ENCODE results near the gene FER. TPM values are rescaled to one million over a fixed set of nuclear protein-coding genes. Genes with fewer than 3 reads are reported as not detected.

FER gene
- total and polyA plus RNA-seq, 2 experiments from 2014 or later: 10.6 to 29.4 TPM

- H3K27ac ChIP-seq: no peak overlapping the region
- no peak overlapping the region for H2AFZ ChIP-seq
- no peak for DNase-seq (ENCODE audit: low spot score)
- no peaks in the 10 kb centered on the region for H3K9me3 ChIP-seq (ENCODE audit: low read depth)
- no peaks in the 10 kb centered on the region for H3K79me2 ChIP-seq
- 86% methylated on average over 5 of the region's 5 CpGs for WGBS (ENCODE audit: low lambda C conversion rate, missing lambda C conversion rate)
- TF ChIP-seq EZH2 (IDR thresholded peaks at IDR 0.05; ENCODE audit: borderline replicate concordance): no peak
- TF ChIP-seq, protein P1, sequence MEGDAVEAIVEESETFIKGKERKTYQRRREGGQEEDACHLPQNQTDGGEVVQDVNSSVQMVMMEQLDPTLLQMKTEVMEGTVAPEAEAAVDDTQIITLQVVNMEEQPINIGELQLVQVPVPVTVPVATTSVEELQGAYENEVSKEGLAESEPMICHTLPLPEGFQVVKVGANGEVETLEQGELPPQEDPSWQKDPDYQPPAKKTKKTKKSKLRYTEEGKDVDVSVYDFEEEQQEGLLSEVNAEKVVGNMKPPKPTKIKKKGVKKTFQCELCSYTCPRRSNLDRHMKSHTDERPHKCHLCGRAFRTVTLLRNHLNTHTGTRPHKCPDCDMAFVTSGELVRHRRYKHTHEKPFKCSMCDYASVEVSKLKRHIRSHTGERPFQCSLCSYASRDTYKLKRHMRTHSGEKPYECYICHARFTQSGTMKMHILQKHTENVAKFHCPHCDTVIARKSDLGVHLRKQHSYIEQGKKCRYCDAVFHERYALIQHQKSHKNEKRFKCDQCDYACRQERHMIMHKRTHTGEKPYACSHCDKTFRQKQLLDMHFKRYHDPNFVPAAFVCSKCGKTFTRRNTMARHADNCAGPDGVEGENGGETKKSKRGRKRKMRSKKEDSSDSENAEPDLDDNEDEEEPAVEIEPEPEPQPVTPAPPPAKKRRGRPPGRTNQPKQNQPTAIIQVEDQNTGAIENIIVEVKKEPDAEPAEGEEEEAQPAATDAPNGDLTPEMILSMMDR (IDR thresholded peaks at IDR 0.05; ENCODE audit: poor library complexity): no peak
- no peak for TF ChIP-seq EZH2phosphoT487 (IDR thresholded peaks at IDR 0.05; ENCODE audit: low read depth, severe bottlenecking, unreplicated experiment)
- H3K4me1 ChIP-seq (ENCODE audit: insufficient read depth): no peaks in the 10 kb centered on the region
- H3K4me3 ChIP-seq: no peak overlapping the region
- no peaks in the 10 kb centered on the region for H3K36me3 ChIP-seq (replicated peaks; ENCODE audit: insufficient read depth, low read depth)
- H3K4me2 ChIP-seq: no peak overlapping the region
- H3K9me2 ChIP-seq (replicated peaks; ENCODE audit: insufficient read depth): no peaks in the 10 kb centered on the region
- no peaks in the 10 kb centered on the region for H3K27me3 ChIP-seq
- no peaks in the 10 kb centered on the region for H4K20me1 ChIP-seq (ENCODE audit: insufficient read depth, poor library complexity, severe bottlenecking)
Observed at GRCh38 chr5:108703313-108703712, 44.4 kb upstream of the FER start.

DNA sequence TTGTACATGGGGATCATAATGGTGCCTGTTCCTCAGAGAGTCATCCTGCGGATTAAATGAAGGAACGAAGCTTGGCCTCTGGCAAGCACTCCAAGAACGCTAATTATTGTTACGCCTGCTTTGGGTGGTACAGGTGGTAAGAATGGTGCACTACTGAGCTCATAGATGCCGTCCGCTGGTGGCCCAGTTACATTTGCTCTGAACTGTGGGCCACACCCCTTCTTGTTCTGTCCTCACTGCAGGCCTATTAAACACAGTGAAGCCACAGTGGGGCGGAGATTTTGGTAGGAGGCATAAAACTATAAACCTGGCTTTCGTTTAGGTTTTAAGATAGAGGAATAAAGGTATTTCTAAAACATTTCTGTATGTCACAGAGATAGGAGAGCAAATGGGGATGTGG, 40.6 kb upstream of the FER start:
- no peaks in the 10 kb centered on the region for H3K36me3 ChIP-seq (replicated peaks; ENCODE audit: insufficient read depth, low read depth)
- H3K27me3 ChIP-seq: no peaks in the 10 kb centered on the region
- no peak overlapping the region for H2AFZ ChIP-seq
- 93% methylated on average over 8 of the region's 8 CpGs for WGBS (ENCODE audit: low lambda C conversion rate, missing lambda C conversion rate)
- no peaks in the 10 kb centered on the region for H3K79me2 ChIP-seq
- H3K4me3 ChIP-seq: no peak overlapping the region
- no peaks in the 10 kb centered on the region for H3K9me2 ChIP-seq (replicated peaks; ENCODE audit: insufficient read depth)
- H3K9me3 ChIP-seq (ENCODE audit: low read depth): no peaks in the 10 kb centered on the region
- no peak for TF ChIP-seq EZH2phosphoT487 (IDR thresholded peaks at IDR 0.05; ENCODE audit: low read depth, severe bottlenecking, unreplicated experiment)
- DNase-seq (ENCODE audit: low spot score): no peak
- H3K4me1 ChIP-seq (ENCODE audit: insufficient read depth): no peaks in the 10 kb centered on the region
- H3K4me2 ChIP-seq: no peak overlapping the region
- no peak overlapping the region for H3K27ac ChIP-seq
- H4K20me1 ChIP-seq (ENCODE audit: insufficient read depth, poor library complexity, severe bottlenecking): no peaks in the 10 kb centered on the region

- Histone ChIP-seq H4K20me1 (ENCODE audit: insufficient read depth, poor library complexity, severe bottlenecking) (no peaks in the 10 kb centered on the region), H3K27me3 (no peaks in the 10 kb centered on the region), H3K4me3 (no peak overlapping the region), H3K4me2 (no peak overlapping the region), H2AFZ (no peak overlapping the region), H3K4me1 (ENCODE audit: insufficient read depth) (no peaks in the 10 kb centered on the region), H3K36me3 (replicated peaks; ENCODE audit: insufficient read depth, low read depth) (no peaks in the 10 kb centered on the region), H3K79me2 (no peaks in the 10 kb centered on the region), H3K9me3 (ENCODE audit: low read depth) (no peaks in the 10 kb centered on the region), H3K9me2 (replicated peaks; ENCODE audit: insufficient read depth) (no peaks in the 10 kb centered on the region), H3K27ac (no peak overlapping the region)
- 88% methylated on average over 3 of the region's 3 CpGs for WGBS (ENCODE audit: low lambda C conversion rate, missing lambda C conversion rate)
- TF ChIP-seq EZH2phosphoT487 (IDR thresholded peaks at IDR 0.05; ENCODE audit: low read depth, severe bottlenecking, unreplicated experiment): no peak
- TF ChIP-seq, protein P1 (IDR thresholded peaks at IDR 0.05; ENCODE audit: poor library complexity): no peak
- no peak for TF ChIP-seq EZH2 (IDR thresholded peaks at IDR 0.05; ENCODE audit: borderline replicate concordance)
- no peak for DNase-seq (ENCODE audit: low spot score)
Observed at GRCh38 chr5:108711898-108712297, 35.8 kb upstream of the FER start.

GRCh38 chr5:108715408-108715807, 32.3 kb upstream of the FER start:
- no peak overlapping the region for H3K4me3 ChIP-seq
- no peaks in the 10 kb centered on the region for H3K4me1 ChIP-seq (ENCODE audit: insufficient read depth)
- no peaks in the 10 kb centered on the region for H3K9me3 ChIP-seq (ENCODE audit: low read depth)
- H2AFZ ChIP-seq: no peak overlapping the region
- no peaks in the 10 kb centered on the region for H3K36me3 ChIP-seq (replicated peaks; ENCODE audit: insufficient read depth, low read depth)
- H3K4me2 ChIP-seq: no peak overlapping the region
- H3K9me2 ChIP-seq (replicated peaks; ENCODE audit: insufficient read depth): no peaks in the 10 kb centered on the region
- no peak overlapping the region for H3K27ac ChIP-seq
- H3K27me3 ChIP-seq: no peaks in the 10 kb centered on the region
- WGBS (ENCODE audit: low lambda C conversion rate, missing lambda C conversion rate): 91% methylated on average over 3 of the region's 3 CpGs
- no peak for DNase-seq (ENCODE audit: low spot score)
- H3K79me2 ChIP-seq: no peaks in the 10 kb centered on the region
- TF ChIP-seq EZH2 (IDR thresholded peaks at IDR 0.05; ENCODE audit: borderline replicate concordance): no peak
- TF ChIP-seq, protein P1 (IDR thresholded peaks at IDR 0.05; ENCODE audit: poor library complexity): no peak
- TF ChIP-seq EZH2phosphoT487 (IDR thresholded peaks at IDR 0.05; ENCODE audit: low read depth, severe bottlenecking, unreplicated experiment): no peak
- H4K20me1 ChIP-seq (ENCODE audit: insufficient read depth, poor library complexity, severe bottlenecking): no peaks in the 10 kb centered on the region
